K562 (cell line): ENCODE measurements around the gene PARD6B. TPM values are rescaled to one million over a fixed set of nuclear protein-coding genes. Genes with fewer than 3 reads are reported as not detected.

Experiments used
- CBFA2T2 ChIP-seq: fragments of 450-650 bp; conservative IDR thresholded peaks from 2 replicates; pipeline ENCODE4 v1.6.1; 2017; ENCODE audit warnings: mild to moderate bottlenecking
- CTCFL ChIP-seq: IDR thresholded peaks from 2 replicates; pipeline ENCODE4 v1.6.1; 2011; ENCODE audit warnings: borderline replicate concordance, low read depth, mild to moderate bottlenecking, moderate library complexity, low read length; ENCODE audit not compliant: insufficient read depth, poor library complexity, severe bottlenecking
- E4F1 ChIP-seq: fragments of 250-450 bp; sonication (Bioruptor Pico); IDR thresholded peaks from 2 replicates; pipeline ENCODE4 v1.5.0; 2021; ENCODE audit warnings: mild to moderate bottlenecking, borderline replicate concordance
- ESRRA ChIP-seq: fragments of 450-650 bp; IDR thresholded peaks from 2 replicates; pipeline ENCODE4 v1.6.1; 2014; ENCODE audit warnings: low read depth, mild to moderate bottlenecking, moderate library complexity, borderline replicate concordance
- GMEB1 ChIP-seq: fragments of 250-450 bp; sonication (Bioruptor Pico); IDR thresholded peaks from 2 replicates; pipeline ENCODE4 v1.4.0; 2020; ENCODE audit warnings: mild to moderate bottlenecking
- MAZ ChIP-seq, 2 experiments: fragments of 450-650 bp in 1 of 2; sonication (generic) in 1 of 2; formaldehyde crosslinking; IDR thresholded peaks in 1 of 2; conservative IDR thresholded peaks in 1 of 2; 2 replicates each; pipeline versions ENCODE4 v1.4.0 to v1.5.0; 2020; ENCODE audit warnings: mild to moderate bottlenecking in 1 of 2, missing genetic modification reagents in 1 of 2
- MCM2 ChIP-seq: fragments of 450-650 bp; IDR thresholded peaks from 2 replicates; pipeline ENCODE4 v1.6.1; 2017; ENCODE audit warnings: low read depth, mild to moderate bottlenecking
- NELFE ChIP-seq: IDR thresholded peaks from 2 replicates; pipeline ENCODE4 v1.6.1; 2011; ENCODE audit warnings: mild to moderate bottlenecking; ENCODE audit not compliant: insufficient read depth, insufficient read length
- NUFIP1 ChIP-seq: fragments of 450-650 bp; IDR thresholded peaks from 2 replicates; pipeline ENCODE4 v1.6.1; 2018; ENCODE audit not compliant: partially characterized antibody
- PHF20 ChIP-seq: fragments of 450-650 bp; IDR thresholded peaks from 2 replicates; pipeline ENCODE4 v1.6.1; 2018; ENCODE audit not compliant: partially characterized antibody
- PPARD ChIP-seq: fragments of 250-450 bp; sonication (Bioruptor Pico); IDR thresholded peaks from 2 replicates; pipeline ENCODE4 v1.8.0; 2022; ENCODE audit warnings: inconsistent platforms, mild to moderate bottlenecking, moderate library complexity
- RBBP5 ChIP-seq: fragments of 200-600 bp; sonication (generic); IDR thresholded peaks from 2 replicates; pipeline ENCODE4 v1.6.1; 2012; ENCODE audit warnings: borderline replicate concordance, mild to moderate bottlenecking, low read length, control low read depth, inconsistent platforms; ENCODE audit not compliant: insufficient read depth, poor library complexity, severe bottlenecking
- RBM17 ChIP-seq: fragments of 200-400 bp; formaldehyde crosslinking; IDR thresholded peaks from 2 replicates; pipeline ENCODE4 v1.6.1; 2017; ENCODE audit warnings: low read depth, mild to moderate bottlenecking, low read length, borderline replicate concordance
- TBP ChIP-seq: optimal IDR thresholded peaks from 2 replicates; pipeline ENCODE3; 2011; ENCODE audit warnings: low read depth, low read length, improper control_type of control experiment
- XRCC4 ChIP-seq: IDR thresholded peaks from one replicate; pipeline ENCODE4 v1.6.1; 2011; ENCODE audit not compliant: insufficient read depth, insufficient read length; ENCODE audit errors: extremely low read depth
- ZNF134 ChIP-seq: fragments of 250-450 bp; sonication (Bioruptor Pico); conservative IDR thresholded peaks from 2 replicates; pipeline ENCODE4 v1.4.0; 2020
- ZNF174 ChIP-seq: fragments of 250-450 bp; sonication (Bioruptor Pico); IDR thresholded peaks from 2 replicates; pipeline ENCODE4 v1.4.0; 2020; ENCODE audit warnings: mild to moderate bottlenecking
- ZNF280A ChIP-seq: fragments of 450-650 bp; IDR thresholded peaks from 2 replicates; pipeline ENCODE4 v1.6.1; 2018; ENCODE audit warnings: mild to moderate bottlenecking, low read depth; ENCODE audit not compliant: partially characterized antibody
- ZNF589 ChIP-seq: fragments of 200-800 bp; sonication (Bioruptor generic); IDR thresholded peaks from 2 replicates; pipeline ENCODE4 v1.6.1; 2016; ENCODE audit warnings: low read depth, missing genetic modification characterization, missing compliant biosample characterization
- polyA plus RNA-seq, 8 experiments: library from polyadenylated mRNA; depleted of rRNA in 4 of 8; stranded (reverse) in 5 of 8; unstranded in 3 of 8; fragments of >200 nt; fragmentation: Nextera tagmentation in 2 of 8; fragmentation: Illumina TruSeq in 1 of 8; extraction: Ambion mirVana in 2 of 8; extraction: Trizol in 1 of 8; gene quantifications; 2 replicates each; pipeline versions ENCODE4 v1.2.1 to v1.2.3, GENCODE V29; 2011 to 2014; ENCODE audit warnings: inconsistent platforms in 1 of 8, missing spikeins in 1 of 8
- total RNA-seq, 7 experiments: library from RNA; depleted of rRNA in 6 of 7; stranded (reverse); fragments of >200 nt in 6 of 7; fragmentation: Illumina TruSeq in 2 of 7; extraction: Trizol in 2 of 7; gene quantifications; 2 replicates each; pipeline versions ENCODE4 v1.2.1 to v1.2.3, GENCODE V29; 2011 to 2021; ENCODE audit warnings: low replicate concordance in 1 of 7

The PARD6B gene
- total and polyA plus RNA-seq, 9 of the 15 experiments (the other 6 are each of a cell fraction or from before 2014, with no cell fraction given) = 1.7 to 12.3 (median 5.5) TPM

GRCh38 chr20:50724851-50725723, 6.3 kb upstream of the PARD6B start (continued):
- TF ChIP-seq CTCFL = no peak
- no peak for TF ChIP-seq ZNF589
- TF ChIP-seq MAZ (CRISPR knock-in tag; conservative IDR thresholded peaks at IDR 0.05 in 1 of 2, IDR thresholded peaks at IDR 0.05 in 1 of 2) = peak; percentile 27 to 83; a peak in 2 of 4 replicates
- TF ChIP-seq RBM17 = no peak
- TF ChIP-seq XRCC4 = no peak
- TF ChIP-seq NELFE = no peak
- no peak for TF ChIP-seq ZNF280A
- no peak for TF ChIP-seq ZNF134 (CRISPR knock-in tag)
- no peak for TF ChIP-seq GMEB1 (CRISPR knock-in tag)
- TF ChIP-seq PPARD = no peak
- 0 out of 2 replicates have a peak, but pooled peaks have one; percentile 3 for TF ChIP-seq CBFA2T2
- TF ChIP-seq PHF20 = no peak
- no peak for TF ChIP-seq TBP
- no peak for TF ChIP-seq ZNF174 (CRISPR knock-in tag)
- TF ChIP-seq RBBP5 = no peak
- TF ChIP-seq E4F1 (CRISPR knock-in tag) = no peak
- no peak for TF ChIP-seq ESRRA
- no peak for TF ChIP-seq MCM2
- TF ChIP-seq NUFIP1 = no peak
